HepG2 (cell line): ENCODE data around the gene TRRAP. TPM values are rescaled to one million over a fixed set of nuclear protein-coding genes. Genes with fewer than 3 reads are reported as not detected.

Source experiments
- ATAC-seq: fragments of 200-7000 bp; cut with Tn5 transposase; 3 replicates; pipeline ENCODE4 v1.9.1; 2020; ENCODE audit warnings: mild to moderate bottlenecking, moderate library complexity
- BruUV-seq: library from RNA; stranded (reverse); fragments of 400-500 nt; replicated peaks from 2 replicates; lab custom pipeline; 2021; lab: Mats Ljungman, UMichigan
- CTCF ChIA-PET: fragments of 300-600 bp; formaldehyde crosslinking; extraction: SDS; loops from one replicate; lab custom pipeline; 2021; ENCODE audit warnings: low total read pairs, inconsistent platforms, low intra/inter-chr PET ratio; lab: Yijun Ruan, JAX
- POLR2A ChIA-PET: fragments of 350-600 bp; sonication (Branson Sonifier 250); formaldehyde crosslinking; loops from one replicate; lab custom pipeline; 2020; ENCODE audit warnings: antibody characterized with exemption, inconsistent platforms; lab: Yijun Ruan, JAX
- DNase-seq: peaks from one replicate; pipeline ENCODE4 v3.0.0-alpha.2; 2015; ENCODE audit warnings: low spot score
- FAIRE-seq: peaks from 3 replicates; lab custom pipeline; 2011; peaks lifted over from hg19 to GRCh38; lab: Jason Lieb, UNC
- H2AFZ ChIP-seq: one replicate; pipeline ENCODE4 v1.6.1; 2011; ENCODE audit warnings: low read length, inconsistent platforms
- H3K27ac ChIP-seq: fragments of 300-600 bp; 3 replicates; pipeline ENCODE4 v1.8.0; 2011; ENCODE audit warnings: mixed run types, mild to moderate bottlenecking, mixed read lengths, low read length, inconsistent platforms; ENCODE audit not compliant: insufficient read depth; ENCODE audit errors: extremely low read length
- H3K27me3 ChIP-seq, 2 experiments: fragments of 200-600 bp in 1 of 2; 2 replicates in 1 of 2; 3 replicates in 1 of 2; pipeline versions ENCODE4 v1.6.0 to v1.8.0; 2011; ENCODE audit warnings: low read length in 2 of 2, mild to moderate bottlenecking in 2 of 2, moderate library complexity in 2 of 2, inconsistent platforms in 1 of 2; ENCODE audit not compliant: insufficient read depth in 2 of 2, control insufficient read depth in 1 of 2
- H3K36me3 ChIP-seq, 2 experiments: fragments of 200-600 bp in 1 of 2; replicated peaks in 1 of 2; 2 replicates in 1 of 2; 3 replicates in 1 of 2; pipeline versions ENCODE4 v1.5.1 to v1.8.0; 2011; ENCODE audit warnings: low read length in 2 of 2, inconsistent platforms in 1 of 2; ENCODE audit not compliant: insufficient read depth in 2 of 2, control insufficient read depth in 1 of 2
- H3K4me1 ChIP-seq: 2 replicates; pipeline ENCODE4 v1.5.1; 2012; ENCODE audit warnings: low read length, inconsistent platforms; ENCODE audit not compliant: insufficient read depth
- H3K4me2 ChIP-seq: 2 replicates; pipeline ENCODE4 v1.6.0; 2011; ENCODE audit warnings: low read depth, low read length, inconsistent platforms
- H3K4me3 ChIP-seq, 3 experiments: fragments of 200-600 bp in 1 of 3; sonication (generic), shearing (Covaris generic) in 1 of 3; replicated peaks in 1 of 3; 2 replicates each; pipeline ENCODE4 v1.5.1; 2011 to 2016; ENCODE audit warnings: low read length in 3 of 3, inconsistent platforms in 2 of 3, low read depth in 2 of 3, mild to moderate bottlenecking in 2 of 3, control low read depth in 1 of 3, mixed read lengths in 1 of 3; ENCODE audit not compliant: insufficient read depth in 1 of 3
- H3K79me2 ChIP-seq: one replicate; pipeline ENCODE4 v1.6.1; 2011; ENCODE audit warnings: low read length, inconsistent platforms; ENCODE audit not compliant: insufficient read depth
- H3K9ac ChIP-seq: 2 replicates; pipeline ENCODE4 v1.6.0; 2011; ENCODE audit warnings: mild to moderate bottlenecking, low read depth, low read length, inconsistent platforms; ENCODE audit not compliant: insufficient read depth
- H3K9me3 ChIP-seq: 2 replicates; pipeline ENCODE4 v1.5.1; 2012; ENCODE audit warnings: mild to moderate bottlenecking, low read length
- H4K20me1 ChIP-seq: 2 replicates; pipeline ENCODE4 v1.6.0; 2011; ENCODE audit warnings: inconsistent platforms, mild to moderate bottlenecking, low read length, moderate library complexity; ENCODE audit not compliant: insufficient read depth
- ADNP ChIP-seq: sonication (generic); formaldehyde crosslinking; IDR thresholded peaks from 2 replicates; pipeline ENCODE4 v1.4.0; 2020; ENCODE audit warnings: missing genetic modification reagents
- BRD4 ChIP-seq: sonication (generic); formaldehyde crosslinking; IDR thresholded peaks from 2 replicates; pipeline ENCODE4 v1.4.0; 2020; ENCODE audit warnings: missing genetic modification reagents
- CAMTA2 ChIP-seq: sonication (generic); formaldehyde crosslinking; IDR thresholded peaks from 2 replicates; pipeline ENCODE4 v1.4.0; 2020; ENCODE audit warnings: mild to moderate bottlenecking, missing genetic modification reagents, borderline replicate concordance
- CEBPB ChIP-seq: IDR thresholded peaks from 2 replicates; pipeline ENCODE4 v1.6.1; 2011; ENCODE audit warnings: low read depth, low read length, improper control_type of control experiment, borderline replicate concordance
- HOXA7 ChIP-seq: sonication (generic); formaldehyde crosslinking; IDR thresholded peaks from 2 replicates; pipeline ENCODE4 v1.8.1; 2022; ENCODE audit warnings: mild to moderate bottlenecking, missing genetic modification reagents, moderate library complexity
- IRF9 ChIP-seq: sonication (generic); formaldehyde crosslinking; IDR thresholded peaks from 2 replicates; pipeline ENCODE4 v1.8.0; 2022; ENCODE audit warnings: missing genetic modification reagents, mild to moderate bottlenecking, borderline replicate concordance
- MZF1 ChIP-seq: sonication (generic); formaldehyde crosslinking; IDR thresholded peaks from 2 replicates; pipeline ENCODE4 v1.8.1; 2023; ENCODE audit warnings: mild to moderate bottlenecking, missing genetic modification reagents, borderline replicate concordance
- NR2F6 ChIP-seq, 2 experiments: IDR thresholded peaks; 2 replicates each; pipeline ENCODE4 v1.6.1; 2016; ENCODE audit warnings: antibody characterized with exemption in 1 of 2, mild to moderate bottlenecking in 1 of 2
- SAFB2 ChIP-seq: sonication (generic); formaldehyde crosslinking; IDR thresholded peaks from 2 replicates; pipeline ENCODE4 v1.5.1; 2020; ENCODE audit warnings: missing genetic modification reagents, low read depth, mild to moderate bottlenecking, borderline replicate concordance
- SKIL ChIP-seq: sonication (generic); formaldehyde crosslinking; IDR thresholded peaks from 2 replicates; pipeline ENCODE4 v1.8.0; 2022; ENCODE audit warnings: missing genetic modification reagents, mild to moderate bottlenecking, moderate library complexity, borderline replicate concordance
- SMAD3 ChIP-seq: sonication (generic); formaldehyde crosslinking; IDR thresholded peaks from 2 replicates; pipeline ENCODE4 v1.4.0; 2020; ENCODE audit warnings: missing genetic modification reagents
- SUZ12 ChIP-seq: fragments of 150-350 bp; IDR thresholded peaks from 2 replicates; pipeline ENCODE4 v1.6.1; 2014; ENCODE audit warnings: low read depth, low read length
- THAP9 ChIP-seq: sonication (generic); formaldehyde crosslinking; IDR thresholded peaks from 2 replicates; pipeline ENCODE4; 2020; ENCODE audit warnings: missing genetic modification reagents, mild to moderate bottlenecking, borderline replicate concordance
- ZBTB39 ChIP-seq: sonication (generic); formaldehyde crosslinking; IDR thresholded peaks from 2 replicates; pipeline ENCODE4 v1.5.0; 2020; ENCODE audit warnings: missing genetic modification reagents
- ZNF3 ChIP-seq: IDR thresholded peaks from 2 replicates; pipeline ENCODE4 v1.7.0; 2017; ENCODE audit warnings: inconsistent platforms
- ZNF629 ChIP-seq: sonication (generic); formaldehyde crosslinking; conservative IDR thresholded peaks from 2 replicates; pipeline ENCODE4 v1.5.0; 2020; ENCODE audit warnings: missing genetic modification reagents
- ZNF792 ChIP-seq: IDR thresholded peaks from 2 replicates; pipeline ENCODE4 v1.6.1; 2016
- WGBS: methylation state at CpG from one replicate; pipeline ENCODE4 v1.1.6; 2017; ENCODE audit warnings: low lambda C conversion rate; 5-methylcytosine and 5-hydroxymethylcytosine counted together
- in situ Hi-C: cut with HindIII; loops from 2 replicates; pipeline ENCODE4 v1.10.0; 2017; ENCODE audit warnings: low pct_unique_long_range_greater_than_20kb; ENCODE audit not compliant: extremely low pct_ligation_motif_present
- intact Hi-C: fragments of 100-400 bp; cut with micrococcal nuclease; formaldehyde crosslinking; loops from one replicate; pipeline ENCODE4 v1.10.0; 2022; ENCODE audit not compliant: unreplicated experiment
- polyA plus RNA-seq, 8 experiments: library from polyadenylated mRNA; depleted of rRNA in 3 of 8; stranded (reverse) in 7 of 8; unstranded in 1 of 8; fragments of >200 nt; fragmentation: Illumina TruSeq in 4 of 8; extraction: Trizol in 4 of 8; gene quantifications; 2 replicates each; pipeline versions ENCODE4 v1.2.1 to v1.2.3, GENCODE V29; 2011 to 2016; ENCODE audit warnings: low read depth in 4 of 8, missing spikeins in 1 of 8, mixed read lengths in 1 of 8; ENCODE audit not compliant: insufficient read depth in 1 of 8
- total RNA-seq, 5 experiments: library from RNA; depleted of rRNA; stranded (reverse); fragments of >200 nt; fragmentation: Illumina TruSeq; extraction: Trizol; gene quantifications; 2 replicates each; pipeline ENCODE4 v1.2.3, GENCODE V29; 2016; ENCODE audit warnings: low read depth in 1 of 5

Gene TRRAP
- total and polyA plus RNA-seq, 2 of the 13 experiments (the other 11 are each of a cell fraction or from before 2014, with no cell fraction given): 8.6 to 10.5 TPM

GRCh38 chr7:98913612-98914011 lies 35.3 kb downstream of the TRRAP start (continued):
- no peak for TF ChIP-seq THAP9 (CRISPR knock-in tag)
- no peak for TF ChIP-seq SUZ12
- TF ChIP-seq MZF1 (CRISPR knock-in tag): no peak

- DNase-seq (no peak), ATAC-seq (no peak), FAIRE-seq (no peak)
- 94% methylated on average over 6 of the region's 12 CpGs for WGBS
- no peaks in the 10 kb centered on the region for H3K79me2 ChIP-seq
- H3K27me3 ChIP-seq: no peaks in the 10 kb centered on the region
- no peaks in the 10 kb centered on the region for H3K9me3 ChIP-seq
- peaks cover 27 to 80% of the 10 kb centered on the region in 2 experiments for H3K36me3 ChIP-seq
- H3K4me3 ChIP-seq: no peak overlapping the region
- H3K9ac ChIP-seq: no peak overlapping the region
- CTCF ChIA-PET: no interaction called here
- H3K4me1 ChIP-seq: peaks cover 9% of the 10 kb centered on the region
- no peak overlapping the region for H2AFZ ChIP-seq
- no TSS peak for BruUV-seq
- no peak overlapping the region for H3K4me2 ChIP-seq
- intact Hi-C loops: no loop called here
- POLR2A ChIA-PET: no interaction called here
- H4K20me1 ChIP-seq: no peaks in the 10 kb centered on the region
- no peak overlapping the region for H3K27ac ChIP-seq
- in situ Hi-C loops: no loop called here
- no peak for TF ChIP-seq BRD4 (CRISPR knock-in tag)
- TF ChIP-seq CAMTA2 (CRISPR knock-in tag): no peak
- no peak for TF ChIP-seq ZBTB39
- TF ChIP-seq SKIL: no peak
- TF ChIP-seq HOXA7 (CRISPR knock-in tag): no peak
- no peak for TF ChIP-seq ZNF3 (CRISPR knock-in tag)
- no peak for TF ChIP-seq SMAD3 (CRISPR knock-in tag)
- TF ChIP-seq IRF9: no peak
- TF ChIP-seq ZNF792 (CRISPR knock-in tag): no peak
- TF ChIP-seq ZNF629: no peak
- TF ChIP-seq ADNP (CRISPR knock-in tag): no peak
- TF ChIP-seq NR2F6 (IDR thresholded peaks at IDR 0.05): no peak
- no peak for TF ChIP-seq NR2F6 (CRISPR knock-in tag; IDR thresholded peaks at IDR 0.05)
- no peak for TF ChIP-seq SAFB2
- no peak for TF ChIP-seq CEBPB
Measured at GRCh38 chr7:98917331-98917730, 39.0 kb downstream of the TRRAP start.
